NT2/D1 (cell line): ENCODE data around the gene FBXL7.

ENCODE experiments used
- DNase-seq: peaks from one replicate; pipeline ENCODE4 v3.0.0-alpha.2; 2011; ENCODE audit warnings: low read depth, low spot score
- H3K27me3 ChIP-seq: 2 replicates; pipeline ENCODE4 v1.6.0; 2011; ENCODE audit warnings: mild to moderate bottlenecking; ENCODE audit not compliant: insufficient read length, insufficient read depth
- H3K36me3 ChIP-seq: 2 replicates; pipeline ENCODE4 v1.6.1; 2011; ENCODE audit warnings: mild to moderate bottlenecking, low read length, mixed read lengths; ENCODE audit not compliant: insufficient read depth, insufficient read length
- H3K4me1 ChIP-seq: 2 replicates; pipeline ENCODE4 v1.5.1; 2011; ENCODE audit not compliant: insufficient read depth, insufficient read length
- H3K4me3 ChIP-seq: 2 replicates; pipeline ENCODE4 v1.5.1; 2011; ENCODE audit warnings: low read depth; ENCODE audit not compliant: insufficient read length
- H3K9ac ChIP-seq: 2 replicates; pipeline ENCODE4 v1.6.0; 2011; ENCODE audit warnings: low read depth; ENCODE audit not compliant: insufficient read length
- H3K9me3 ChIP-seq: 2 replicates; pipeline ENCODE4 v1.5.1; 2011; ENCODE audit warnings: mild to moderate bottlenecking, low read length; ENCODE audit not compliant: insufficient read depth
- SUZ12 ChIP-seq: IDR thresholded peaks from 2 replicates; pipeline ENCODE4 v1.6.1; 2011; ENCODE audit not compliant: insufficient read length, insufficient read depth; ENCODE audit errors: extremely low read depth
- YY1 ChIP-seq: IDR thresholded peaks from 2 replicates; pipeline ENCODE4 v1.6.1; 2011; ENCODE audit not compliant: insufficient read length, insufficient read depth
- ZNF274 ChIP-seq: IDR thresholded peaks from 2 replicates; pipeline ENCODE4 v1.6.1; 2011; ENCODE audit warnings: mild to moderate bottlenecking, low read depth, low read length

Gene FBXL7

DNA sequence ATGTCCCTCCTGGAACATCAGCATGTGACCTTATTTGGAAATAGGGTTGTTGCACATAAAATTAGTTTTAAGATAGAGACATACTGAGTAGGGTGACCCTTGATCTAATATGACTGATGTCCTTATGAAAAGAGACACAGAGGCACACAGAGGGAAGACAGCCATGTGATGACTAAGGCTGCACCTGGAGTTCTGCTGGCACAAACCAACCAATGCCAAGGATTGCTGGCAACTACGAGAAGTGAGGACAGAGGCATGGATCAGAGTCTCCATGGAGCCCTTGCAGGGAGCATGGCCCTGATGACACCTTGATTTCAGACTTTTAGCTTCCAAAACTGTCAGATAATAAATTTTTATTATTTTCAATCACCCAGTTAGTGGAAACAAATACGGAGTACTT, 101.9 kb downstream of the FBXL7 start:
- H3K36me3 ChIP-seq: peaks cover 3% of the 10 kb centered on the region
- no peaks in the 10 kb centered on the region for H3K9me3 ChIP-seq
- H3K27me3 ChIP-seq: no peaks in the 10 kb centered on the region
- H3K4me1 ChIP-seq: no peaks in the 10 kb centered on the region
- DNase-seq: no peak
- TF ChIP-seq ZNF274 (no peak), SUZ12 (no peak), YY1 (no peak)
- H3K4me3 ChIP-seq: no peak overlapping the region
- H3K9ac ChIP-seq: no peak overlapping the region

DNA sequence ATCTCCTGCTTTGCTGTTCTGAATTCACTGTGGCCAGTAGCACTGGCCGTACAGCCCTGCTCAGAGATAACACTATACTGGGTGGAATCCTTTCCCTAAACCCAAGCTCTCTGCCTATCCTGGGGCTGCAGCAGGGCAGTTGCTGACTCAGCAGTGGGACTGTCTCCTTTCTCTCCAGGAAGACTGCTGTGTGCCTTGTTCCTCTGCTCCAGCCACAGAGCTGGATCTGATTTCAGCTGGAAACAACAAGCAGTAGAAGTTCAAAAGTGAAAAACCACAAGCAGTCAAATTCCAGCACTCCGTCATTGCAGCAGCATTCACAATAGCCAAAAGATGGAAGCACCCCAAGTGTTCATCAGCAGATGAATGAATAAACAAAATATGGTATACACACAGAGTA, 105.0 kb downstream of the FBXL7 start:
- Histone ChIP-seq H3K36me3 (peaks cover 3% of the 10 kb centered on the region), H3K4me3 (no peak overlapping the region), H3K27me3 (no peaks in the 10 kb centered on the region), H3K4me1 (no peaks in the 10 kb centered on the region), H3K9ac (no peak overlapping the region), H3K9me3 (no peaks in the 10 kb centered on the region)
- TF ChIP-seq SUZ12: no peak
- no peak for TF ChIP-seq ZNF274
- DNase-seq: no peak

DNA sequence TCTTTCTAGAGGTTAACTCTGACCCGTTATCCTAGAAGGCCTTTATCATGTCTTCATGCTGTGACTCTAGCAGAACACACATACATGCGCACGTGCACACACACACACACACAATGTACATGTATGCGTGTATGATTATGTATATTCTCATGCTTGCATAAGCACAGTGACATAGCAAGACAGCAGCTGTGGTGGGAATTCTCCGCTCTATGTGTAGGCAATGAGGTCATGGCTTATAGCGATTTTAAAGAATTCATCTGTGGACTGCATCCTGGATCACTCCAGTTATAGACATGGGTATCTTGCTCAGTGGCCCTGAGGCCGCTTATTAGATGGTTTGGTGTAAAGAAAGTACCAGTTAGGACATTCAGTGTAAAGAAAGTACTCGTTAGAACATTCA, 106.2 kb downstream of the FBXL7 start:
- no peak for DNase-seq
- Histone ChIP-seq H3K4me1 (no peaks in the 10 kb centered on the region), H3K9me3 (no peaks in the 10 kb centered on the region), H3K4me3 (no peak overlapping the region), H3K36me3 (peaks cover 3% of the 10 kb centered on the region), H3K27me3 (no peaks in the 10 kb centered on the region), H3K9ac (no peak overlapping the region)
- TF ChIP-seq SUZ12 (no peak), YY1 (no peak), ZNF274 (no peak)

DNA sequence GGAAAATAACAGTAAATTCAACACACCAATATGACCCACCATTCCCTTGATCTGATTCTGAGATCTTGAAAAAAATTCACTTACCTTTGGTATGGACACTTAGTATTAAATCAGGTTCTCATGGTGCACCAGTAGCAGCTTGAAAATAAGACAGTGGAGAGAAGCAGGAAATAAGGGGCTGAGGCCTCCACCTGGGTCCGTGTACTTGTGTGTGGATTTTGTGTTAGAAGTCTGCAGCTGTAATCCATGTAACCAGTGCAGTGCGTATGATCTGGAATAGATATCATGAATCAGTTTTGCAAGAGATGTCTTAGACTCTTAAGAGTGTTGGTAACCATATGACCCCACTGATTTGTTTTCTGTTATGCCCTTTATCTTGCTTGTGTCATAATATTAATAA, 107.1 kb downstream of the FBXL7 start:
- Histone ChIP-seq H3K9ac (no peak overlapping the region), H3K4me1 (no peaks in the 10 kb centered on the region), H3K9me3 (no peaks in the 10 kb centered on the region), H3K36me3 (peaks cover under 1% of the 10 kb centered on the region), H3K27me3 (no peaks in the 10 kb centered on the region), H3K4me3 (no peak overlapping the region)
- no peak for DNase-seq
- TF ChIP-seq ZNF274: no peak
- no peak for TF ChIP-seq YY1
- TF ChIP-seq SUZ12: no peak

DNA sequence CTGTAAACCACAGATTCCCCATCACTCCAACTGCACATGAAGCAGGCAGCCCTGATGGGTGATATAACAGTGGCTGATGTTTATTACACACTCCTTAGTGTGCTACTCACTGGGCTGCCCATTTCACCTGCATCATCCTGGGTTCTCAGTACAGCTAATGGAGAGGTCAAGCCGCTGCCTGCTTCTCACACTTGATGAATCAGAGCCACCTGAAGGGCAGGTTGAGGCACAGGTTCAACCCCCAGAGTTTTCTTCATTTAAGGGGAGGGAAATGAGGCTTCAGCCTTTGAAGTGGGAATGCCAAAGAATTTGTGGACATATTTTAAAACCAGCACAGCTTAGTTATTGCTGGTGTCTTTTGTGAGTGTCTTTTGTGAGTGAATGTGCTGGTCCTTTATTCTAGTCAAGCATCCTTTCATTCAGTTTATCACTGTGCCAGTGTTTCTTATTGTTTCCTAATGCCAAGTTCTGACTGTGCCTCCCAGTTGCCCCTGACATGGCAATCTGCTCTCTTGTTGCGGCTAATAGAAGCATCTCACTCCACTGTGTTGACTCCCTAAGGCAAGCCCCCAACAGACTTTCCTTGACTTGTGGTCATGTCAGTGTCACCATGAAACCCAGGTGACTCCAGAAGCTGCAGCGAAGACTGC, 109.2 kb downstream of the FBXL7 start:
- Histone ChIP-seq H3K9me3 (no peaks in the 10 kb centered on the region), H3K9ac (no peak overlapping the region), H3K36me3 (no peaks in the 10 kb centered on the region), H3K4me1 (no peaks in the 10 kb centered on the region), H3K27me3 (no peaks in the 10 kb centered on the region), H3K4me3 (no peak overlapping the region)
- TF ChIP-seq SUZ12 (no peak), ZNF274 (no peak), YY1 (no peak)
- DNase-seq: no peak

DNA sequence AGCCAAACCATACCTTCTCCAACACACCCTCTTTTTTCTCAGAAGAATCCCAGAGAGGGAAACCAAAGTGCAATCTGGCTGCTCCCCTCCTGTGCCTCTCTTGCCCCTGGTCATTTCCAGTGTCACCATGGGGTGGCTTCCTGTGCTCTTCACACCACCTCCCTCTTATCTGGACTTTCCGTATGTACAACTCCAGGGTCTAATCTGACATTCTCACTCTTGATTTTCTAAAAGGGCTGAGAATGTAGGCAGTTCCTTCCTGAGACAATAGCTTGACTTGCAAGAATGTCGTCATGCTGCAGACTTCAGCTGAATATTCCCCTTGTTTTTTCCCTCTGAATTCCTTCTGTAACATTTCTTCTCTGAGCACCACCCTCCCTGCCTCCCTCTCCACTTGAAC, 110.2 kb downstream of the FBXL7 start:
- no peak for DNase-seq
- no peak overlapping the region for H3K4me3 ChIP-seq
- H3K36me3 ChIP-seq: no peaks in the 10 kb centered on the region
- H3K27me3 ChIP-seq: no peaks in the 10 kb centered on the region
- no peak for TF ChIP-seq YY1
- TF ChIP-seq SUZ12: no peak
- TF ChIP-seq ZNF274: no peak
- H3K9me3 ChIP-seq: no peaks in the 10 kb centered on the region
- no peak overlapping the region for H3K9ac ChIP-seq
- no peaks in the 10 kb centered on the region for H3K4me1 ChIP-seq

DNA sequence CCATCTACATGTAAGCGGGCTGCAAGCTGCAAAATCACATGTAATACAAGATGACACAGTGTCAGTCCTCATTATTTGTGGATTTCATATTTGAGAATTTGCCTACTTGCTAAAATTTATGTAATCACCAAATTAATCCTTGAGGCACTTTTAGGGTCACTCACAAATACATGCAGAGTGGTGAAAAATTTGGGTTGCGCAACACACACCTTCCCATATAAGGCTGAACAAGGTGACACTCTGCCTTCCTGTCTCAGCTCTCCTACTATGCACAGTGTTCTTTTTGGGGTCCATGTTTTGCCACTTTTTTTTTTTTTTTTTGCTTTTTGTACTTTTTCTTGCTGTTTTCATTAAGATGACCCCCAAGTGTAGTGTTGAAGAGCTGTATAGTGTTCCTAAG, 111.0 kb downstream of the FBXL7 start:
- H3K4me1 ChIP-seq: no peaks in the 10 kb centered on the region
- no peaks in the 10 kb centered on the region for H3K27me3 ChIP-seq
- H3K9ac ChIP-seq: no peak overlapping the region
- no peaks in the 10 kb centered on the region for H3K36me3 ChIP-seq
- H3K4me3 ChIP-seq: no peak overlapping the region
- no peak for TF ChIP-seq ZNF274
- no peaks in the 10 kb centered on the region for H3K9me3 ChIP-seq
- no peak for DNase-seq

DNA sequence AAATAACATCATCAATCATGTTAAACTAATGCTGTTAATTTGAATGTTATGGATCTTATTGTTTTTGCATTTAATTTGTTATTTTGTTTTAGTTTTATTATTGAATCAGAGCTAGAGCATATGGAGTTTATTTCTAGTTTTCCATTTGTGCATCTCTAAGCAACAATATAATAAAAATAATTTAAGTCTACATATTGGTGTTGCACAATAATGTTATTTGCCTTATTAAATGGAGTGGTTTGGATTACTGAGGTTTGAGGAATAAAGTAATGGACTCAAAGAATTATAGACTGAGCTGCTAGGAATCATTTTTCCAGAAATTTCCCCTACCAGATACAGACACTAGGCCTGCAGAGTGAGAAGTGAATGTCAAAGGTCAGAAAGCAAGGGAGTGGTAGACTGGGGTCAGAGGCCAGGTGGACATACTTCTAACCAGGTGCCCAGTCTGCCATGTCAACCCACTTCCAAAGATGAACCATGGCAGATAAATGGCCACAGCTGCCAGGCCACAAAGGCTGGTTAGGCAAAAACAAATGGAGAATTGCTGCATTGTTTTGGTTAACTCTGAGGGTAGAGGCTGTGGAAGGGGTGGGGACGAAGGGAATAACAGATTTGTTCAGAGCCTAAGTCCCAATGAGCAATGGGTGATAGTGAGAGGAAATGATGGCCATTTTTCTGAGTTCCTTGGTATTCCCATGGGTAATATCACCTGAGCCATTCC, 113.1 kb downstream of the FBXL7 start:
- Histone ChIP-seq H3K4me1 (no peaks in the 10 kb centered on the region), H3K9ac (no peak overlapping the region), H3K9me3 (no peaks in the 10 kb centered on the region), H3K4me3 (no peak overlapping the region), H3K27me3 (no peaks in the 10 kb centered on the region), H3K36me3 (no peaks in the 10 kb centered on the region)
- no peak for DNase-seq
- TF ChIP-seq YY1 (no peak), ZNF274 (no peak), SUZ12 (no peak)
